Smooth muscle cell (in vitro differentiated cells): Measurements from ENCODE around the gene URGCP. TPM values are rescaled to one million over a fixed set of nuclear protein-coding genes. Genes with fewer than 3 reads are reported as not detected.
"Not testable (repeated sequence)": the region's sequence is repeated elsewhere in the genome, so short reads cannot be mapped to it uniquely, and the experiment has no call there.

Experiments used
- DNase-seq: peaks from one replicate; lab custom pipeline; 2025; ENCODE audit not compliant: unreplicated experiment; lab: John Stamatoyannopoulos, UW
- H2AFZ ChIP-seq: fragments of 200-600 bp; sonication (generic); 2 replicates; pipeline ENCODE4 v1.6.0; 2016; ENCODE audit warnings: antibody characterized with exemption, low read depth, mild to moderate bottlenecking
- H3F3A ChIP-seq: fragments of 200-600 bp; sonication (generic); 2 replicates; pipeline ENCODE4 v1.6.0; 2017; ENCODE audit warnings: antibody characterized with exemption, low read depth
- H3K27ac ChIP-seq: fragments of 200-600 bp; sonication (generic); 2 replicates; pipeline ENCODE4 v1.5.1; 2016; ENCODE audit warnings: low read depth, mild to moderate bottlenecking
- H3K27me3 ChIP-seq: fragments of 200-600 bp; sonication (generic); 2 replicates; pipeline ENCODE4 v1.6.1; 2016; ENCODE audit warnings: low read depth, mild to moderate bottlenecking
- H3K36me3 ChIP-seq: fragments of 200-600 bp; sonication (generic); 2 replicates; pipeline ENCODE4 v1.5.1; 2016; ENCODE audit warnings: low read depth
- H3K4me1 ChIP-seq: fragments of 200-600 bp; sonication (generic); 2 replicates; pipeline ENCODE4 v1.5.1; 2016; ENCODE audit warnings: low read depth
- H3K4me2 ChIP-seq: fragments of 200-600 bp; sonication (generic); 2 replicates; pipeline ENCODE4 v1.6.0; 2016; ENCODE audit warnings: mild to moderate bottlenecking
- H3K4me3 ChIP-seq: fragments of 200-600 bp; sonication (generic); 2 replicates; pipeline ENCODE4 v1.5.1; 2016; ENCODE audit warnings: mild to moderate bottlenecking
- H3K79me2 ChIP-seq: fragments of 200-600 bp; sonication (generic); 2 replicates; pipeline ENCODE4 v1.6.0; 2016; ENCODE audit warnings: low read depth, mild to moderate bottlenecking
- H3K9ac ChIP-seq: fragments of 200-600 bp; sonication (generic); 2 replicates; pipeline ENCODE4 v1.6.0; 2016; ENCODE audit warnings: low read depth
- H3K9me3 ChIP-seq: fragments of 200-600 bp; sonication (generic); replicated peaks from 2 replicates; pipeline ENCODE4 v1.5.1; 2016; ENCODE audit warnings: low read depth
- H4K20me1 ChIP-seq: fragments of 200-600 bp; sonication (generic); 2 replicates; pipeline ENCODE4 v1.6.0; 2016; ENCODE audit warnings: low read depth
- WGBS: methylation state at CpG from one replicate; pipeline ENCODE4 v1.1.7; 2016; ENCODE audit warnings: low lambda C conversion rate; 5-methylcytosine and 5-hydroxymethylcytosine counted together
- polyA plus RNA-seq: library from polyadenylated mRNA; unstranded; fragments of >200 nt; fragmentation: Nextera tagmentation; extraction: Ambion mirVana; gene quantifications from 2 replicates; pipeline ENCODE4 v1.2.1, GENCODE V29; 2016
- total RNA-seq: library from RNA; depleted of rRNA; stranded (reverse); fragments of >200 nt; gene quantifications from 2 replicates; pipeline ENCODE4 v1.2.3, GENCODE V29; 2014
- TF ChIP-seq, protein P1 (sequence below): fragments of 200-600 bp; sonication (generic); IDR thresholded peaks from 2 replicates; pipeline ENCODE4 v1.5.1; 2017; ENCODE audit warnings: borderline replicate concordance, mild to moderate bottlenecking, antibody characterized with exemption; ENCODE audit not compliant: insufficient read depth, poor library complexity, severe bottlenecking

The URGCP gene
- total and polyA plus RNA-seq, 2 experiments from 2014 or later: 20.4 to 24.8 TPM

DNA sequence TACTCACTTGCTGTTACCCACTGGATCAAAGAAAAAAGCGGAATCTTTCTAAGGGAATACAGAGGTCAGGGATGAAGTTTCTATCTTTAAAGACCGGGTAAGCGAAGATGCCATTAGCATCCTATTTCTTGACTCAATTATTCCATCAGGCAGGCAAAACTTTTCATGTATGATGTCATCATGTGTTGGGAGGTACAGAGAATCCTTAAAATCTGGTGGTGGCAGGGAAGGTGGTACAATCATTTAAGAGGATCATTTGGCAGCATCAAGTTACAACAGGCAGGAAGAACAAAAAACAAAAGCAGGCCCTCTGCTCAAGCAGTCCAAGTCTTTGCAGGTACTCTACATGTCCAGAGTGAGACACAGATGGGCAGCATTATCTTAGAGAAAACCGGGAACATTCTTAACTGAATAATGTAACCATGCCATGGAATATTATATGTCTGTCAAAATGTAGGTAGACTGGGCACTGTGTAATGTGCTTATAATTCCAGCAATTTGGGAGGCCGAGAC, 3.8 kb downstream of the URGCP start:
- Histone ChIP-seq H3K79me2 (peaks cover 67% of the 10 kb centered on the region), H3K36me3 (no peaks in the 10 kb centered on the region), H3K4me3 (no peak overlapping the region), H3K4me1 (peaks cover 11% of the 10 kb centered on the region), H3K27me3 (no peaks in the 10 kb centered on the region), H3F3A (no peaks in the 10 kb centered on the region), H3K9me3 (no peaks in the 10 kb centered on the region), H4K20me1 (peaks cover 60% of the 10 kb centered on the region), H3K9ac (no peak overlapping the region), H3K27ac (no peak overlapping the region), H3K4me2 (no peak overlapping the region), H2AFZ (no peak overlapping the region)
- TF ChIP-seq, protein P1, sequence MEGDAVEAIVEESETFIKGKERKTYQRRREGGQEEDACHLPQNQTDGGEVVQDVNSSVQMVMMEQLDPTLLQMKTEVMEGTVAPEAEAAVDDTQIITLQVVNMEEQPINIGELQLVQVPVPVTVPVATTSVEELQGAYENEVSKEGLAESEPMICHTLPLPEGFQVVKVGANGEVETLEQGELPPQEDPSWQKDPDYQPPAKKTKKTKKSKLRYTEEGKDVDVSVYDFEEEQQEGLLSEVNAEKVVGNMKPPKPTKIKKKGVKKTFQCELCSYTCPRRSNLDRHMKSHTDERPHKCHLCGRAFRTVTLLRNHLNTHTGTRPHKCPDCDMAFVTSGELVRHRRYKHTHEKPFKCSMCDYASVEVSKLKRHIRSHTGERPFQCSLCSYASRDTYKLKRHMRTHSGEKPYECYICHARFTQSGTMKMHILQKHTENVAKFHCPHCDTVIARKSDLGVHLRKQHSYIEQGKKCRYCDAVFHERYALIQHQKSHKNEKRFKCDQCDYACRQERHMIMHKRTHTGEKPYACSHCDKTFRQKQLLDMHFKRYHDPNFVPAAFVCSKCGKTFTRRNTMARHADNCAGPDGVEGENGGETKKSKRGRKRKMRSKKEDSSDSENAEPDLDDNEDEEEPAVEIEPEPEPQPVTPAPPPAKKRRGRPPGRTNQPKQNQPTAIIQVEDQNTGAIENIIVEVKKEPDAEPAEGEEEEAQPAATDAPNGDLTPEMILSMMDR: no peak
- DNase-seq: no peak
- WGBS: 97% methylated on average over 5 of the region's 5 CpGs

DNA sequence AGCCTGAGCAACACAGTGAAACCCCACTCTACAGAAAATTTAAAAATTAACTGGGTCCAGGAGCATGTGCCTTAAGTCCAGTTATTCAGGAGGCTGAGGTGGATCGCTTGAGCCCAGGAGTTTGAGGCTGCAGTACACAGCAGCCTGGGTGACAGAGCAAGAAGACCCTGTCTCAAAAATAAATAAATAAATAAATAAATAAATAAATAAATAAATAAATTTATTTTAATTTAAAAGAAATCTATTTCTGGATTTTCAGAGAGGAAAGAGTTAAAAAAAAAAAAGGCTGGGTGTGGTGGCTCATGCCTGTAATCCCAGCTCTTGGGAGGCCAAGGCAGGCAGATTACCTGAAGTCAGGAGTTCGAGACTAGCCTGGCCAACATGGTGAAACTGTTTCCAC, 7.8 kb downstream of the URGCP start:
- not testable (repeated sequence) for H3F3A ChIP-seq, H3K9me3 ChIP-seq, H3K27me3 ChIP-seq, H3K9ac ChIP-seq, DNase-seq, H2AFZ ChIP-seq, H3K4me2 ChIP-seq, H3K36me3 ChIP-seq, H3K27ac ChIP-seq, H3K4me3 ChIP-seq, H3K4me1 ChIP-seq
- Histone ChIP-seq H3K79me2 (peaks cover 83% of the 10 kb centered on the region), H4K20me1 (peaks cover 87% of the 10 kb centered on the region)
- 98% methylated on average over 2 of the region's 2 CpGs for WGBS

DNA sequence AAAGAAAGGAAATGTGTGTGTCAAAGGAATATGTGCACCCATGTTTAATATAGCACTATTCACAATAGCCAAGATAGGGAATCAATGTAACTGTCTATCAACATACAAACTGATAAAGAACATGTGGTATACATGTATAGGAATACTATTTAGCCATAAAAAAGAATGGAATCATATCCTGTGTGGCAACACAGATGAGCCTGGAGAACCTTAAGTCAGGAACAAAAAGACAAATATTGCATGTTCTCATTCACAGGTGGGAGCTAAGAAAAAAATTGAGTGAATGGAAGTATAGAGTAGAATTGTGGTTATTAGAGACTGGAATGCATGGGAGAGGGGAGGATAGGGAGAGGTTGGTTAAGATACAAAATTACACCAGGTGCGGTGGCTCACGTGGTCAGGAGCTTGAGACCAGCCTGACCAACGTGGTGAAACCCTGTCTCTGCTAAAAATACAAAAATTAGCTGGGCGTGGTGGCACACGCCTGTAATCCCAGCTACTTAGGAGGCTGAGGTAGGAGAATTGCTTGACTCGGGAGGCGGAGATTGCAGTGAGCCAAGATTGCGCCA, 10.5 kb downstream of the URGCP start:
- peaks cover 90% of the 10 kb centered on the region for H4K20me1 ChIP-seq
- TF ChIP-seq, protein P1: no peak

DNA sequence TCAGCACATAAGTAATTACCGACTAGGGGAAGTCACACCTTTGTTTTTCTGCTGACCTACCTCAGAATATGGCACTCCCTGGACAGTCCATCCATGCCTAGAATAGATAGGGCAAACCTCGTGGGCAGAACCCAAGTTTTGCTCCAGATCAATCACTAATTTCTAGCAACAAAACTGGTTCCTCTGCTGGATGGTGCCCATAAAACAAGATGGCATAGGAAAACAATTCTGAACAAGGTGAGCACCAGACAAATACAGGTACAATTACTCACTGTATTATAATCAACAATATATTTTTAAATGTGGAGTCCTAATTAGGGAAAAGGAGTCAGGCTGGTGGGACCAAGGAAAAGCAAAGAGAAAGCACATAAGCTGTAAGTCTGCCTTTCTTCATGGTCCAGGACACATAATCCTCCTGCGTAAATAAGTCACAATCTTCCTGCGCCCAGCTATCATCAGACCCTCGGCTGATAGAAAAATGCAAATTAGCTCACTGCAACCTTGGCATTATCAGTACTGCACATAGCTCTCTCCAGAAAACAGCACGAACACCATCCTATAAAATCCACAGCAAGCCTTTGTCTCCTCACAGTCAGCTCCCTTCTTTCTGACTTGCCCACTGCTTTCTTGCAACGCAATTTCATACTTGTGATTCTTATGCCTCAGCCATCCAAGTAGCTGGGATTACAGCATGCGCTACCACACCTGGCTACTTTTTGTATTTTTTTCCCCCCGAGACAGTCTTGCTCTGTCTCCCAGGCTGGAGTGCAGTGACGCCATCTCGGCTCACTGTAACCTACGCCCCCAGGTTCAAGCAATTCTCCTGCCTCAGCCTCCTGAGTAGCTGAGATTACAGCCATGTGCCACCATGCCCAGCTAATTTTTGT, 15.1 kb downstream of the URGCP start:
- Histone ChIP-seq H3K79me2 (peaks cover 75% of the 10 kb centered on the region), H3K4me3 (no peak overlapping the region), H3K27me3 (no peaks in the 10 kb centered on the region), H2AFZ (no peak overlapping the region), H3K4me2 (no peak overlapping the region), H3K36me3 (no peaks in the 10 kb centered on the region), H4K20me1 (peaks cover 87% of the 10 kb centered on the region), H3K9me3 (no peaks in the 10 kb centered on the region), H3K9ac (no peak overlapping the region), H3F3A (no peaks in the 10 kb centered on the region), H3K27ac (no peak overlapping the region), H3K4me1 (no peaks in the 10 kb centered on the region)
- TF ChIP-seq, protein P1: no peak
- DNase-seq: no peak
- 86% methylated on average over 12 of the region's 12 CpGs for WGBS

More for the DNA sequence above, 10.5 kb downstream of the URGCP start:
- no peak overlapping the region for H3K9ac ChIP-seq
- no peaks in the 10 kb centered on the region for H3F3A ChIP-seq
- no peak overlapping the region for H3K27ac ChIP-seq
- H3K36me3 ChIP-seq: no peaks in the 10 kb centered on the region
- WGBS: 98% methylated on average over 8 of the region's 8 CpGs
- no peak overlapping the region for H3K4me2 ChIP-seq
- H3K4me3 ChIP-seq: no peak overlapping the region
- H2AFZ ChIP-seq: no peak overlapping the region
- H3K9me3 ChIP-seq: no peaks in the 10 kb centered on the region
- H3K79me2 ChIP-seq: peaks cover 88% of the 10 kb centered on the region
- no peaks in the 10 kb centered on the region for H3K27me3 ChIP-seq
- no peaks in the 10 kb centered on the region for H3K4me1 ChIP-seq
- no peak for DNase-seq
